GM18499 (cell line): Measurements from ENCODE around the gene HDAC4.

ENCODE experiments used
- ATAC-seq: cut with Tn5 transposase; IDR thresholded peaks from one replicate; pipeline ENCODE4 v1.9.1; 2021; ENCODE audit warnings: moderate number of reproducible peaks; ENCODE audit not compliant: insufficient read depth, unreplicated experiment

The HDAC4 gene

GRCh38 chr2:239331560-239331959 lies 69.3 kb downstream of the HDAC4 start:
- ATAC-seq, result no peak

- no peak for ATAC-seq
Measured at GRCh38 chr2:239330836-239331235, 70.0 kb downstream of the HDAC4 start.

- no peak for ATAC-seq
Measured at GRCh38 chr2:239329972-239330572, 70.7 kb downstream of the HDAC4 start.

- ATAC-seq, result no peak
Measured at GRCh38 chr2:239329284-239329971, 71.4 kb downstream of the HDAC4 start.

GRCh38 chr2:239328351-239329191 lies 72.2 kb downstream of the HDAC4 start:
- ATAC-seq, result no peak

- ATAC-seq, result no peak
Measured at GRCh38 chr2:239327536-239328350, 73.1 kb downstream of the HDAC4 start.

GRCh38 chr2:239326831-239327535 lies 73.8 kb downstream of the HDAC4 start:
- ATAC-seq, result no peak

GRCh38 chr2:239324456-239324855 lies 76.4 kb downstream of the HDAC4 start:
- no peak for ATAC-seq

GRCh38 chr2:239323447-239323846 lies 77.4 kb downstream of the HDAC4 start:
- ATAC-seq, result no peak

GRCh38 chr2:239322416-239323086 lies 78.3 kb downstream of the HDAC4 start:
- ATAC-seq, result no peak

GRCh38 chr2:239321596-239322415 lies 79.0 kb downstream of the HDAC4 start:
- no peak for ATAC-seq

GRCh38 chr2:239318790-239319661 lies 81.8 kb downstream of the HDAC4 start:
- no peak for ATAC-seq

GRCh38 chr2:239318151-239318611 lies 82.6 kb downstream of the HDAC4 start:
- no peak for ATAC-seq

- ATAC-seq, result no peak
Measured at GRCh38 chr2:239316562-239317465, 84.0 kb downstream of the HDAC4 start.

GRCh38 chr2:239315308-239315707 lies 85.5 kb downstream of the HDAC4 start:
- ATAC-seq, result no peak

GRCh38 chr2:239313776-239314175 lies 87.0 kb downstream of the HDAC4 start:
- no peak for ATAC-seq
